HG02759 (cell line): ENCODE measurements around the gene GZMH.
"Not testable (repeated sequence)": the region's sequence is repeated elsewhere in the genome, so short reads cannot be mapped to it uniquely, and the experiment has no call there.

Source experiments
- ATAC-seq: cut with Tn5 transposase; IDR thresholded peaks from one replicate; pipeline ENCODE4 v1.9.1; 2021; ENCODE audit warnings: mild to moderate bottlenecking, moderate library complexity; ENCODE audit not compliant: unreplicated experiment

GZMH gene

DNA sequence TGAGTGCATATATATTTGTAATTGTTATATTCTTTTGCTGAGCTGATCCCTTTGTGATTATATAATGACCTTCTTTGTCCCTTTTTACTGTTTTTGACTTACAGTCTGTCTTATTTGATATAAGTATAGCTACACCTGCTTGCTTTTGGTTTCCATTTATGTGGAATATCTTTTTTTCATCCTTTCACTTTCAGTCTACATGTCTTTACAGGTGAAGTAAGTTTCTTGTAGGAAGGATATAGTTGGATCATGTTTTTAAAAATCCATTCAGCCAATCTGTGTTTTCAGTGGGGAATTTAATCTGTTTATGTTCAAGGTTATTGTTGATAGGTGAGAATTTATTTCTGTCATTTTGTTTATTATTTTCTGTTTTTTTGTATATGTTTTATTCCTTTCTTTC is 12.1 kb downstream of the GZMH start:
- ATAC-seq = no peak

DNA sequence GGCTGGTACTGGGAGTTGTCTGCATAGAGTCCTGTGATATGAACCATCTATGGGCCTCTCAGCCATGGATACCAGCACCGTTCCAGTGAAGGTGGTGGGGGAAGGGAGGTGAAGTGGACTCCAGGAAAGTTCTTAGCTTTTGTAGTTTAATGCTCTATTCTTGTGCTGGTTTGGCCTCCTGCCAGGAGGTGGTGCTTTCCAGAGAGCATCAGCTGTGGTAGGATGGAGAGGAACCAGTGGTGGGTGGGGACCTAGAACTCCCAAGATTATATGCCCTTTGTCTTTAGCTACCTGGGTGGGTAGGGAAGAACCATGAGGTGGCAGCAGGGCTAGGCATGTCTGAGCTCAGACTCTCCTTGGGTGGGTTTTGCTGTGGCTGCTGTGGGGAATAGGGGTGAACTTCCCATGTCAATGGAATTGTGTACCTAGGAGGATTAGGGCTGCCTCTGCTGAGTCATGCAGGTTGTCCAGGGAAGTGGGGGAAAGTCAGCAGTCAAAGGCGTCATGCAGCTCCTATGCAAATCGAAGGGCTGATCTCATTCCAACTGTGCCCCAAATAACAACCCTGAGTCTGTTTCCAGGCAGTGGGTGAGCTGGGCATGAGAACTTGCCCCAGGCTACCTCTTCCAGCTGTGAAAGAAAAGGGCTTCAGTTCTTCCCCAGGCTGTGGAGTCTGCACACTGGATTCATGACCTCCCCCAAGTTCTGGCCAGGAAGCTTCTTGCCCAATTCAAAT is 14.2 kb downstream of the GZMH start:
- ATAC-seq = no peak

DNA sequence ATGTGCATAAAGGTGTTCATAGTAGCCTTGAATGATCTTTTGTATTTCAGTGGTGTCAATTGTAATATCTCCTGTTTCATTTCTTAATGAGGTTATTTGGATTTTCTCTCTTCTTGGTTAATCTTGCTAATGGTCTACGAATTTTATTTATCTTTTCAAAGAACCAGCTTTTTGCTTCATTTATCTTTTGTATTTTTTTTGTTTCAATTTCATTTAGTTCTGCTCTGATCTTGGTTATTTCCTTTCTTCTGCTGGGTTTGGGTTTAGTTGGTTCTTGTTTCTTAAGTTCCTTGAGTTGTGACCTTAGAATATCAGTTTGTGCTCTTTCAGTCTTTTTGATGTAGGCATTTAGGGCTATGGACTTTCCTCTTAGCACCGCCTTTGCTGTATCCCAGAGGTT is 18.5 kb downstream of the GZMH start:
- not testable (repeated sequence) for ATAC-seq

DNA sequence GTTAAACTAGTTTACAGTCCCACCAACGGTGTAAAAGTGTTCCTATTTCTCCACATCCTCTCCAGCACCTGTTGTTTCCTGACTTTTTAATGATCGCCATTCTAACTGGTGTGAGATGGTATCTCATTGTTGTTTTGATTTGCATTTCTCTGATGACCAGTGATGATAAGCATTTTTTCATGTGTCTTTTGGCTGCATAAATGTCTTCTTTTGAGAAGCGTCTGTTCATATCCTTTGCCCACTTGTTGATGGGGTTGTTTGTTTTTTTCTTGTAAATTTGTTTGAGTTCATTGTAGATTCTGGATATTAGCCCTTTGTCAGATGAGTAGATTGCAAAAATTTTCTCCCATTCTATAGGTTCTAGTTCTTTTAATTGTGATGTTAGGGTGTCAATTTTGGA is 25.1 kb downstream of the GZMH start:
- ATAC-seq = not testable (repeated sequence)

DNA sequence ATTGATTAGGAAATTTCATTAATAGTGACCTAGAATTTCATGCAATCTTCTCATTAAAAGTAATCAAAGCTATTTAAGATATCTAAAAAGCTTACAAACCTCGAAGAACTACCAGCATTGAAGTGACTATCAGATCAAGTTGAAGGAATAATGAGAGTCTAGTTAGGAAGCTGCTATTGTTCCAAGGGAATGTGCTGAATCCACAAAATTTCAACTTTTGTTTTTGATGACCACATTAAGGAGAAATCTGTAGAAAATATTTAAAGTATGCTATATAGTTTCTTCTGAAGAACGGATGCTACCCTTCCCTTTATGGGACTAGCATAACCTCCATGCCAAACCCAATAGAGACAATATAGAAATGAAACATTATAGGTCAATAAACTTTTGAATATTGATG is 30.9 kb downstream of the GZMH start:
- no peak for ATAC-seq

DNA sequence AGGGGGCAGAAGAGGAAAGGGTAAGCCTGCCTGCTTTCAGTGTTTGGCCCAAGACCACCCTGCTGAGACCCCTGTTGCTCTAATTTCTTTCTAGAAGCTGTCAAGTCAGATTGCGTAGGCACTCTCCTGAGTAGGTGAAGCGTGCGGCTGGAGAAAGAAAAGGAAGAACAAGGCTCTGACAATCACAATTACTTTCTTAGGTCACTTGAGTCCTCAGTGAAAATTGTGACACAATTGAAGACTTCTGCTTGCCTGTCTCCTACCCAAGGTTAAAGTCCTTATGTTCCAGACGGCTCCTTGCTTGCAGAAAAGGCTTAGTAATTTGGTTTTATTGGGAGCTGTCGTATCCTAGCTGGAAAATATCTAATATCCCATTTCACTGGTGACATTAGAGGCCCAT is 32.7 kb downstream of the GZMH start:
- no peak for ATAC-seq

DNA sequence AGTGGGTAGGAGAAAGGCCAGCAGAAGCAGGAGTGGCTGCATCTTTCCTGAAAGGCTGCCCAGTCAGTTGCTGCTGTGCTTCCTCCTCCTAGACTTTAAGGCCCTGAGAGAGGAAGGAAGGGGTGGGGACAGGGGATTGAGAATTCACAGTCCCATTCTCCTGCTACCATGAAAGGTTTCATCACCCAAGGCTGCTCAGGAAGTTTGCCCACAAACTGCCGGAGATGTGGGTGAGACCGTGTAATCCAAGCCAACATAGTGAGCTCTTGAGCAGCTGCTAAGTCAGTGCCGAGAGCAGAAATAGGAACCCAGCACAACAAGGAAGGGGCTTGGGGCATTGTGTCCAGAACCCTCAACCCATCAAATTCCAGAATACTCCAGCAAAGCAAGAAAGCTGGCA is 33.3 kb downstream of the GZMH start, which contains the start of gene CTSG:
Gene CTSG, minus strand, starts transcription at position 69 of the 400 bp plus-strand sequence. Its CDS starts 27 bp downstream, at position 42.
- ATAC-seq = no peak

DNA sequence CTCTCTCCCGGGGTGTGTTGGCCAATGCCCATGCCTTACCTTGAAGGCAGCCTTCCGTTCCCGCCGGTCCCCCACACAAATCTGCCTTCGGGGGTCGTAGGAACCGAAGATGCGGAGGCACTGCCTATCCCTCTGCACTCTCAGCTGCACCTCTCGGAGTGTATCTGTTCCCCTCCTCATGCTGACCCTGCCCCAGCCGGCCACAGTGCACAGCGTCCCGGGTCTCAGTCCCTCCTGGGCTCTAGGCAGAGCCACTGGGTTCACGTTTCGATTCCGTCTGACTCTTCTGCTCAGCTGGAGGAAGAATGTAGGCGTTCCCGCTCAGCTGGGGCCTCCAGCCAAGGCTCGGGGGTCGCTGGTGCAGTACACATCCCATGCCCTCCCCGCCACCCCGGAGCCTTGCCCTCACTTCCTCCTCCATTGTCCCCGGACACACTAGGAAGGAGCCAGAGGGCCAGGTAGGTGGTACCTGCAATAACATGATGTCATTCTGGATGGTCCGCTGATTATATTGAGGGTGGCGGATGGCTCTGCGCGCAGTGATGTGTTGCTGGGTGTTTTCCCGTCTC is 35.2 kb downstream of the GZMH start:
- no peak for ATAC-seq

DNA sequence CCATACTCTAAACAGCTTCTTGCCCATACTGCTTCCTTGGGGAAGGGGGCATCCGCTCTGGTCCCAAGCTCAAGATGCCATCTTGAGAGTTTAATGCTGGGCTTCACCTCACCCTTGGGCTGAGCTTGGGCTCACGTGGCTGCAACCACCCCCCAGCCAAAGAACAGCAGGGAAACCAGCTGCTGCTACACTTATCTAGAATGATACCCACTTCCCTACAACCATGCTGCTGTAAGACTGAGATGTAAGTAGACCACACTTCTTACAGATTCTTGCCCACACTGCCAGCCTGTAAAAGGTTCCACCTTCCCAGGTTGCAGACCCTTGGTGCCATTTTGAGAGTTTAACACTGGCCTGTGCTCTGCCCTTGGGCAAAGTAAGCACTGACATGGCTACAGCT is 43.2 kb downstream of the GZMH start:
- ATAC-seq = no peak

DNA sequence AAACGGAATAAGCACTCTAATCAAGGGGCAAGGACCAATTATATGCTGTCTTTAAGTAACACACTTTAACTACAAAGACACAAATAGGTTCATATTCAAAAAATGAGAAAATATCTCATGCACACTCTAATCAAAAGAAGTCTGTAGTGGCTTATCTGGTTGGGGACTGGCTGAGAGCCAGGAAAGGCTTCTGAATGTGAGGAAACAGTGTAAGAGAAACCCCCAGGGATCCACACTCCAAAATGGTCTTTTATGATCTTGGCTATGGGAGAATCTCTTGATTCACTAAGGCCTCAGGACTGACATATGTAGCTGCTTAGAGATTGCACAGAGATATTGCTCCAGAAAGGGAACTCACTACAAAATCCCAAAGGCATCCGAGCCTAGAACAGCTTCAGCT is 43.7 kb downstream of the GZMH start:
- no peak for ATAC-seq

DNA sequence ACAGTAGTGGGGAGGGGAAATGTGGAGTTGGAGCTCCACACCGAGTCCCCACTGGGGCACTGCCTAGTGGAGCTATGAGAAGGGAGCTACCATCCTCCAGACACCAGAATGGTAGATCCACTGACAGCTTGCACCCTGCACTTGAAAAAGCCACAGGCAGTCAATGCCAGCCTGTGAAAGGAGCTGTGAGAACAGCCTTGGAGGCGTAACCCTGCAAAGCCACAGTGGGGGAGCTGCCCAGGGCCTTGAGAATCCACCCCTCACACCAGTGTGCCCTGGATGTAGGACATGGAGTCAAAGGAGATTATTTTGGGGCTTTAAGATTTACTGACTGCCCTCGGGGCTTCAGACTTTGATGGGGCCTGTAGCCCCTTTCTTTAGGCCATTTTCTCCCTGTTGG is 46.0 kb downstream of the GZMH start:
- no peak for ATAC-seq

DNA sequence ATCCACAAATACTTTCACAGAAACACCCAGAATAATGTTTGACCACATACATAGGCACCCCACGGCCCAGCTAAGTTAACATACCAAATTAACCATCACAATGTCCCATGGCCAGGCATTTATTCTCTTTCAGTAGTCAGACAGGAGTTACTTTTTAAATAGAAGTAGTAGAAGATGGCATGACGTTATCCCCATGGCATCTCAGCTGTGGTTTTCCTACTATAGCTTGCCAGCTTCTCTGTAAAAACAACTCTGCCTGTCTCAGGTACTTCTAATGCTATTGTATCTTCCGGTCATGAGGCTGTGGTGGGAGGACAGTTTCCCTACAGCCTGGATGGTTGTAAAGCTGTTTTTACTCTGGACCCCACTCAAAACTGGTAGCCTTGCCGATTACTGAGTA is 52.7 kb downstream of the GZMH start:
- no peak for ATAC-seq
